HG03039 (cell line): ENCODE data around the gene SCNN1G.
A peak's percentile ranks its signal among the peaks of the same experiment; 100 is the strongest.

ENCODE experiments used
- ATAC-seq: cut with Tn5 transposase; IDR thresholded peaks from one replicate; pipeline ENCODE4 v1.9.1; 2021; ENCODE audit warnings: mild to moderate bottlenecking, moderate library complexity; ENCODE audit not compliant: unreplicated experiment

SCNN1G gene

GRCh38 chr16:23152386-23153178 is 30.0 kb upstream of the SCNN1G start:
- ATAC-seq = no peak

GRCh38 chr16:23155445-23156049 is 27.0 kb upstream of the SCNN1G start:
- ATAC-seq = no peak

GRCh38 chr16:23156110-23156509 is 26.4 kb upstream of the SCNN1G start:
- ATAC-seq = no peak

- ATAC-seq = no peak
Observed at GRCh38 chr16:23156946-23157460, 25.5 kb upstream of the SCNN1G start.

- ATAC-seq = no peak
Observed at GRCh38 chr16:23158114-23158513, 24.4 kb upstream of the SCNN1G start.

- ATAC-seq = no peak
Observed at GRCh38 chr16:23160082-23160481, 22.5 kb upstream of the SCNN1G start.

GRCh38 chr16:23160574-23160973 is 22.0 kb upstream of the SCNN1G start:
- ATAC-seq = no peak

GRCh38 chr16:23163921-23164320 is 18.6 kb upstream of the SCNN1G start:
- no peak for ATAC-seq

GRCh38 chr16:23164736-23165135 is 17.8 kb upstream of the SCNN1G start:
- ATAC-seq = no peak

GRCh38 chr16:23172583-23172982 is 10.0 kb upstream of the SCNN1G start:
- ATAC-seq = no peak

- ATAC-seq = no peak
Observed at GRCh38 chr16:23172994-23173393, 9.6 kb upstream of the SCNN1G start.

GRCh38 chr16:23174622-23175021 is 7.9 kb upstream of the SCNN1G start:
- no peak for ATAC-seq

GRCh38 chr16:23175651-23176050 is 6.9 kb upstream of the SCNN1G start:
- no peak for ATAC-seq

GRCh38 chr16:23181506-23181905 is 1.0 kb upstream of the SCNN1G start:
- no peak for ATAC-seq

GRCh38 chr16:23182206-23182678 is 303 bp upstream of the SCNN1G start:
- ATAC-seq = peak; percentile 84

- ATAC-seq = no peak
Observed at GRCh38 chr16:23183543-23183862, 958 bp downstream of the SCNN1G start.

- ATAC-seq = no peak
Observed at GRCh38 chr16:23185656-23186055, 3.1 kb downstream of the SCNN1G start.

- ATAC-seq = no peak
Observed at GRCh38 chr16:23186171-23186570, 3.6 kb downstream of the SCNN1G start.

- no peak for ATAC-seq
Observed at GRCh38 chr16:23187341-23187740, 4.8 kb downstream of the SCNN1G start.

GRCh38 chr16:23188911-23189310 is 6.4 kb downstream of the SCNN1G start:
- no peak for ATAC-seq

- no peak for ATAC-seq
Observed at GRCh38 chr16:23194497-23195221, 12.1 kb downstream of the SCNN1G start.
